ENCODE results near the gene CTBP1.
A peak's percentile ranks its signal among the peaks of the same experiment; 100 is the strongest.

CTBP1 gene

DNA sequence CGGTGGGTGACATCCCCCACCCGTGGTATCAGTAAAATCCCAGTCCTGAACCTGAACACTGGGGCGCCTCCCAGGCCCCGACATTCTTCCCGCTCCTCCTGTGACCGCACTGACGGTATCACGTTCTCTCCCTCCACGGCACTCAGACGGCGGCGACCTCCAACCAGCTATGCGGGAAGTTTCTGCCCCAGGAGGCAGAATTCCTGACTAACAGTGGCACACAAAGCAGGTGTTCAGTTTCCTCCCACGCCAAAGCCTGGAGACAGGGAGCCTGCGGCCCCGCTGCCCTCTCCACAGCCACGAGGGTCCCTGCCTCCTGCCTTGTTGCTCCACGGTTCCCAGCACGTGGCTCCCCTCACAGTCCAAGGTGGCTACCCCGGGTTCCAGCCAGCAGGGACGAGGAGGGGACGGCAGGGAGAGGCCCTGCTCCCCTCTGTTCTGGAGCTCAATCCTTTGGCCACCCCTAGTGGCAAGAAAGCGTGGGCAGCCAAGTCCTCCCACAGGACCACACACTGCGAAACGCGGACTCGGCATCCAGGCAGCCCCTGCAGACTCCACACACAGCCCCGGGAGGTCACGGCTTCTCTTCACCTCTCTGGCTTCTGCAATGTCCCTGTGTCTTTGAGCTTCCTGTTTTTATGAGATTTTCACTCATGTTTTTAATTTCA is 15.2 kb downstream of the CTBP1 start:
- DNase-seq (ENCODE audit: low read depth): no peak
- peak; percentile 23 for TF ChIP-seq CTCF (IDR thresholded peaks at IDR 0.05; ENCODE audit: insufficient read depth, low read depth, low read length, missing control alignments)

GRCh38 chr4:1232661-1233621 is 16.0 kb downstream of the CTBP1 start:
- TF ChIP-seq CTCF (IDR thresholded peaks at IDR 0.05; ENCODE audit: insufficient read depth, low read depth, low read length, missing control alignments): no peak
- H3K4me3 ChIP-seq (ENCODE audit: low read length): no peak overlapping the region
- no peak for DNase-seq (ENCODE audit: low read depth)

More for the DNA sequence above, 15.2 kb downstream of the CTBP1 start:
- H3K4me3 ChIP-seq (ENCODE audit: low read length): no peak overlapping the region

DNA sequence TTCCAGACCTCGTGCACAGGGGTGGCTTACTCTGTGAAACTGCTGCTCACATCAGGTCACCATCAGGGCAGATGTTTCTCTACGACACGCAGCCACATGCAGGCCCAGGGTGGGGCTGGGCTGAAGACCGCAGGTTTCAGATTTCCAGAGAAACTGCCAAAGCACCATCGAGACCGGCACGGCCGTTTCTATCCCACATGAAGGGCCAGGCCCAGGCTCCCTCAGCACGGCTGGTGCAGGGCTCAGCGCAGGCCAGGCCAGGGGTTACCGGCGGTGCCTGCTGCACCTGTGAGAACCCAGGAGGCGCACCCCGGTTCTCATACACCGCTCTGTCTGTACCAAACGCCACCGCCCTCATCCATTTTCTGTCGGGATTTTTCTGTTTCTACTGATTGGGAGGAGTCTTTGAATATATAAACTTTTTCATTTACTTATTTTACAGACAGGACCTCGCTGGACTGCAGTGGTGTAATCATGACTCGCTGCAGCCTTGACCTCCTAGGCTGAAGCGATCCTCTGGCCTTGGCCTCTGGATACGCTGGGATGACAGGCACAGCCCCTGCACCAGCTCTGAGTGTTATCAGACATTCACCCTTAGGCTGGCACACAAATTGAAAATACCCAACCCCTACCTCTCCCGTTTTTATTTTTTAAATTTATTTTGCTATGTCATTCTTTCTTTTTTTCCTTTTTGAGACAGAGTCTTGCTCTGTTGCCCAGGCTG is 17.1 kb downstream of the CTBP1 start:
- H3K4me3 ChIP-seq (ENCODE audit: low read length): no peak overlapping the region
- TF ChIP-seq CTCF (IDR thresholded peaks at IDR 0.05; ENCODE audit: insufficient read depth, low read depth, low read length, missing control alignments): no peak
- peak; percentile 32 for DNase-seq (ENCODE audit: low read depth)

DNA sequence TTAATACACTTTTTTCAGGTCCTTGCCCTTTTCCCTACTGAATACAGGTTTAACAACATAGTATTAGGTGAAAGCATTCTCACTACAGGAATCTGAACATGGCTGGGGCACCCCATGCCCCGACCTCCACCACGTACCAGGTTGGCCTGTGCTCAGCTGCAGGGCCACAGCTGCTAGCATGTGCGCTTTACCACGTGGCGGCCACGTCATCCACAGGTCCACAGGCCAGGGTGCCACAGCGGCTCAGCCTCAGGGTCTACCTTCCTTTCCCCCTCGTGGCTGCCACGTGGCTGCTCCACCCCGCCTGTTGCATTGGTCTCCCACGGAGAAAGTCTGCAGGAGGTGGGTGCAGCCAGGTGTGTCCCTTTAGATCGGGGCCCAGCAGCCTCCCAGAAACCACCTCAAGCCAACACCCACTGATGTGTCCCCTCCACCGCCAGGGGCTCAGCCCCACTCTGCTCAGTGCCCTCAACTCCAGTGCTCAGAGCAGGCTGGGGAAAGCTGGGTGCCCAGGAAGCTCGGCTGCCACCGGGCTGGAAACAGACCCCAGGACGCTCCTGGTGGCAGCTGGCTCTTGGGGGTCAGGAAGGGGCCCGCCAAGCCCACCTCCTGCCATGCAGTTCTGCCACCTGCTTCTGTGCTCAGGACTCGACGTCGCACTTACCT is 17.8 kb downstream of the CTBP1 start:
- no peak for TF ChIP-seq CTCF (IDR thresholded peaks at IDR 0.05; ENCODE audit: insufficient read depth, low read depth, low read length, missing control alignments)
- no peak for DNase-seq (ENCODE audit: low read depth)
- H3K4me3 ChIP-seq (ENCODE audit: low read length): no peak overlapping the region

GRCh38 chr4:1230316-1230715 is 18.6 kb downstream of the CTBP1 start:
- TF ChIP-seq CTCF (IDR thresholded peaks at IDR 0.05; ENCODE audit: insufficient read depth, low read depth, low read length, missing control alignments): no peak
- no peak overlapping the region for H3K4me3 ChIP-seq (ENCODE audit: low read length)
- DNase-seq (ENCODE audit: low read depth): no peak

DNA sequence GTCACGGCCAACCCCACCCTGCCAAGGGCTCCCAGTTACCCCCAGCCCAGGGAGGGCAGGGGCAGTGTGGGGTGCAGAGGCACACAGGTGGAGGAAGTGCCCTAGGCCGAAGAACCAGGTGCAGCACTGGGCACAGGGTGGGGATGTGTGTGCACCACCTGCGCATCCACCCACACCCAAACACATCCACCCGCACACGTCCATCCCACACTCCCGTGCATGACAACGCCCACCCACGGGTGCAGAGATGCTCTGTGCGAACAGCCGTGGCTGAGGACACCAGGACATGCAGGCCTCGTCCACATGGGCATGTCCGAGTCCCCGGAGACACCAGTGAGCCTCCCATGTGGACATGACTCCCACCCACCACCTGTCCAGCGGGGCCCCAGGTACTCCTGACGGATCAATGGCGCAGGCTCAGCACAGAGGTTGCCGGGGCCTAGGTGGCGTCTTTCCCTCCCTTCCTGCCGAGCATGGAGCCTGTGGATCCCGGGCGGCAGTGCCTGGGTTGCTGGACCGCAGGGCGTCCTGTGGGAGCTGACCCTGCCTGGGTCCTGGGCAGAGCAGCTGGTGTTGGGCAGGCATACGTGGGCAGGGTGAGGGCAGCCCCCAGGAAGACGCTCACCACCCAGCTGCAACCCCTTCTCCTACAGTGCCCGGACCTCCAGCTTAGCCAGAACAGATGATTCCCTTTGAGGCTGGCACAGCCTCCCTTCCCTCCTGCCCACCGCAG is 19.6 kb downstream of the CTBP1 start:
- no peak for DNase-seq (ENCODE audit: low read depth)
- no peak overlapping the region for H3K4me3 ChIP-seq (ENCODE audit: low read length)
- no peak for TF ChIP-seq CTCF (IDR thresholded peaks at IDR 0.05; ENCODE audit: insufficient read depth, low read depth, low read length, missing control alignments)

Data from epithelial cell of esophagus (primary cell).